Activated CD8-positive, alpha-beta memory T cell treated with anti-CD3 and anti-CD28 coated beads for 4 hours (primary cell): Measurements from ENCODE around the gene PLXNB1.

Experiments
- DNase-seq, 2 donors: peaks; one replicate each; pipeline ENCODE4 v3.0.0-alpha.2; 2020; ENCODE audit warnings: low read depth in 2 of 2

PLXNB1 gene

GRCh38 chr3:48433472-48434118 lies 3.7 kb upstream of the PLXNB1 start:
- no peak for DNase-seq

GRCh38 chr3:48432411-48433371 lies 2.8 kb upstream of the PLXNB1 start:
- DNase-seq, result no peak

GRCh38 chr3:48431224-48432029 lies 1.5 kb upstream of the PLXNB1 start:
- DNase-seq, result no peak

GRCh38 chr3:48430708-48431101 lies 819 bp upstream of the PLXNB1 start:
- no peak for DNase-seq

GRCh38 chr3:48429317-48429959 lies 448 bp downstream of the PLXNB1 start:
- DNase-seq, result peak; percentile 33 to 39

GRCh38 chr3:48428572-48429316 lies 1.1 kb downstream of the PLXNB1 start:
- no peak for DNase-seq

GRCh38 chr3:48428088-48428571 lies 1.8 kb downstream of the PLXNB1 start:
- DNase-seq, result no peak

- DNase-seq, result no peak
Measured at GRCh38 chr3:48427630-48427962, 2.3 kb downstream of the PLXNB1 start.

- no peak for DNase-seq
Measured at GRCh38 chr3:48426944-48427629, 2.8 kb downstream of the PLXNB1 start.

- DNase-seq, result no peak
Measured at GRCh38 chr3:48426401-48426909, 3.4 kb downstream of the PLXNB1 start.

GRCh38 chr3:48425281-48425812 lies 4.5 kb downstream of the PLXNB1 start:
- DNase-seq, result no peak

GRCh38 chr3:48423883-48424695 lies 5.8 kb downstream of the PLXNB1 start:
- no peak for DNase-seq

GRCh38 chr3:48423241-48423882 lies 6.5 kb downstream of the PLXNB1 start:
- DNase-seq, result no peak

GRCh38 chr3:48422681-48423080 lies 7.2 kb downstream of the PLXNB1 start:
- DNase-seq, result no peak

GRCh38 chr3:48422272-48422671 lies 7.6 kb downstream of the PLXNB1 start:
- no peak for DNase-seq

- no peak for DNase-seq
Measured at GRCh38 chr3:48420561-48420960, 9.3 kb downstream of the PLXNB1 start.

- DNase-seq, result no peak
Measured at GRCh38 chr3:48419597-48419996, 10.3 kb downstream of the PLXNB1 start.

- no peak for DNase-seq
Measured at GRCh38 chr3:48419149-48419548, 10.7 kb downstream of the PLXNB1 start.
